GM21825 (cell line): ENCODE results near the gene KRT12.
"Not testable (repeated sequence)": the region's sequence is repeated elsewhere in the genome, so short reads cannot be mapped to it uniquely, and the experiment has no call there.

Experiments
- ATAC-seq: cut with Tn5 transposase; IDR thresholded peaks from one replicate; pipeline ENCODE4 v1.9.1; 2021; ENCODE audit warnings: mild to moderate bottlenecking, moderate library complexity; ENCODE audit not compliant: unreplicated experiment

Gene KRT12

DNA sequence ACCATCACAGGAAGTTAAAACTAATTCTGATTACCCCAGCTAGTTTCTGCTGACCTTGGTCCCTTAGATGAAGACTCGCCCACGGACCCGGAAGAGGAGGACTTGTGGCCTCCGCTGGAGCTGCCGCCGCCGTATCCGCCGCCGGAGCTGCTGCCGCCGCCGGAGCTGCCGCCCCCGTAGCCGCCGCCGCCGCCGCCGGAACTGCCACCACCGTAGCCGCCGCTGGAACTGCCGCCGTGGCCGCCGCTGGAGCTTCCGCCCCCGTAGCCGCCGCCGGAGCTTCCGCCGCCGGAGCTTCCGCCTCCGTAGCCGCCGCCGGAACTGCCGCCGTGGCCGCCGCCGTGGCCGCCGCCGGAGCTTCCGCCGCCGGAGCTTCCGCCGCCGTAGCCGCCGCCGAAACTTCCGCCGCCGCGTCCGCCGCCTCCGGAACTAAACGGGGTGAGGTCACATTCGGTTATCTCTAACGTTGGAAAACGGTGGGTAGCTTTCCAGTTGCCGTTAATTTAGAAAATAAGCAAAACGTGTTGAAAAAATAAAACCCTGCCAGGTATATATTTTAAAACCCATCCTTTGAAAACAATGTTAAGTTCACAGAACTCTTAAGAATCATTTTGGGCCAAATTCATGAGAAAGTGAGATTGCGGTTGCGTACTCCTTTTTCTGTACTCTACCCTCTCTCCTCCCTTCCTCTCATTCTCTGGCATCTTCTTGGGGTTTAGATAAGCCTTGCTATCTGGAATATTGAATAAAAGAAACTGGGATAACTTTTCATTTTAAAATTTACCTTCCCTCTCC is 48.1 kb downstream of the KRT12 start:
- peak; percentile 72 for ATAC-seq

DNA sequence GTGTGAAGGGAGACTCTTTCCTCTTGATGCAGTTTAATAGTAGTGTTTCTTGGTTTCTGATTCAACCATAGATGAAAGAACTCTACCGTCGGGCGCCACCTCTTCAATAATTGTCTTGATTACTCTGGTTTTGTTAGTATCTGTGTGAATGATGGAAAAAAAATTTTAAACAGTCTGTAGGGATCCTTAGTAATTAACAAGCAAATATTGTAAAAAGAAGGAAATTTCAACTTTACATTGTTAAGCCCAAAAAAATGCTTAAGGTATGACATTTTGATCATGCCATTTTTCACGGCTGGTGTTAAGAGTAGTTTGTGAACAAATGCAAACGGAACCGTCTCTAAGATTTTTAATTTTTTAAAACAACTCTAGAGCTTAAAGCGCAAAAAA is 48.7 kb downstream of the KRT12 start:
- ATAC-seq = no peak

DNA sequence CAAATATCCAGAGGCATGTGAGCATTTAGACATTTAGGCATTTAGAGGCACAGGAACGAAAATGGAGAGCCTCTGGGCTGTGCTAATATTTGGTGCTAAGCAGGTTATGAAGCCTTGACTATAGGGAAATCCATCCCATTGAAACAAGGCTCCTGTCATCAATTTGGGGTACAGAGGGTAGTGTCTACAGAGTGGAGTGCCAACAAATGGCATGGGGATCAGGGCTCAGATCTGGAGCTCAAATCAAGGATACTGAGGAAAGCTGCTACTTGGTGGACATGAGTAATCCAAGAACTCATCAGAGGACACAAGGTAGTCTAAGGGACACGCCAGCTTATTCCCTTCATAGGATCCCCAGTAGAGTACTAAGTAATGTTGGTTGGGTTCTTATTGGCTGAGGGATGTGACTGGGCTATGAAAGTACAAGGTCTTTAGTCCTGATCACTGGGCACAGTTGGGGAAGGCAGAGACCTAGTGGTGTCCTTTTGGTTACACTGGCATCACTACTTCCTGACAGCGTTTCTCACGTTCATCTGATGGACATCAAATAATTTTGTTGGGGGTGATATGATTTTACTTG is 49.8 kb downstream of the KRT12 start:
- no peak for ATAC-seq

DNA sequence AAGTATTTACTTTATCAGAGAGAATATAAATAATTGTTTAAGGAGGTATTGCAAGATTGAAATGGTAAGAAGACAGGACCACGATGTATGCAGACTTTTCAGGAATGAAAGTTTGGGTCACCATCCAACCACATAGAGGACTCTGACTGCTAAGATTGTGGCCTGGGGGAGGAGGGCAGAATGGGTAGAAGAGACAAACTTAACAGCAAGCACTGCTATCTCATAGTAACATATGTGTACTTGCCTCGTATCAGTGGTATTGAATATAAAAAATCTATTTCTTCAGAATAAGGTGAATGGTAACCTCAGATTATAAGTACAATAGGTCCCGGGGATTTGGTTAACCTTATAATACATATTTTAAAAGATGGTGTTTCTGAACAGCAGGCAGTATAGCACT is 50.5 kb downstream of the KRT12 start:
- ATAC-seq = no peak

DNA sequence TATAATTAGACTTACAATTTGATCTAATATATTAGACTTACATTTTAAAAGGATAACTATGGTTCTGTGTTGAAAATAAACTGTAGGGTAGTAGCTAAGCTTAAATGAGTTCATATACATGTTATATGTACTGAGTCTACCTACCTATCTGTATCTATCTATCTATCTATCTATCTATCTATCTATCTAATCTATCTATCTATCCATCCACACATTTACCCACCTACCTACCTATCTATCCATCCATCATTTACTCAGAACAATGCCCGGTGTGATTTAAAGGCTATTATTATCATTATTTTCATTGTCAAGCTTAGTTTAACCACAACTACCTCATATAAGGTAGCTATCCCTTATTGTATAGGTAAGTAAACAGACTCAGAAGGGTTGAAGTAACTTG is 51.6 kb downstream of the KRT12 start:
- no peak for ATAC-seq

DNA sequence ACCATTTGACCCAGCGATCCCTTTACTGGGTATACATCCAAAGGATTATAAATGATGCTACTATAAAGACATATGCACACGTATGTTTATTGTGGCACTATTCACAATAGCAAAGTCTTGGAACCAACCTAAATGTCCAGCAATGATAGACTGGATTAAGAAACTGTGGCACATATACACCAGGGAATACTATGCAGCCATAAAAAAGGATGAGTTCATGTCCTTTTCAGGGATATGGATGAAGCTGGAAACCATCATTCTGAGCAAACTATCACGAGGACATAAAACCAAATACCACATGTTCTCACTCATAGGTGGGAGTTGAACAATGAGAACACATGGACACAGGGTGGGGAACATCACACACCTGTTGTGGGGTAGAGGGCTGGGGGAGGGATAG is 52.4 kb downstream of the KRT12 start:
- ATAC-seq = not testable (repeated sequence)

DNA sequence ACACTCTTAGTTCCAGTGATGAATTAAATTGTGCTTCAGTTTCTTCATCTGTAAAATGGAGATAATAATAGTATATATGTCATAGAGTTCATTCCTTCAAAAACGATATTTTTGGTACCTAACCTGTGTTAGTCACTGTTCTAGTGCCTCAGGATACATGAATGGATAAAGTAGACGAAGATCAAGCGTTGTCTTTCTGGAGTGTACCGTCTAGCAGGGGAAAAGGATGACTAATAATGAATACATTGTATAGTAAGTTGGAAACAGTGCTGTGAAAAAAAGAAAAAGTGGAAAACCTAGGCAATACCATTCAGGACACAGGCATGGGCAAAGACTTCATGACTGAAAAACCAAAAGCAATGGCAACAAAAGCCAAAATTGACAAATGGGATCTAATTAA is 53.2 kb downstream of the KRT12 start:
- ATAC-seq = no peak

DNA sequence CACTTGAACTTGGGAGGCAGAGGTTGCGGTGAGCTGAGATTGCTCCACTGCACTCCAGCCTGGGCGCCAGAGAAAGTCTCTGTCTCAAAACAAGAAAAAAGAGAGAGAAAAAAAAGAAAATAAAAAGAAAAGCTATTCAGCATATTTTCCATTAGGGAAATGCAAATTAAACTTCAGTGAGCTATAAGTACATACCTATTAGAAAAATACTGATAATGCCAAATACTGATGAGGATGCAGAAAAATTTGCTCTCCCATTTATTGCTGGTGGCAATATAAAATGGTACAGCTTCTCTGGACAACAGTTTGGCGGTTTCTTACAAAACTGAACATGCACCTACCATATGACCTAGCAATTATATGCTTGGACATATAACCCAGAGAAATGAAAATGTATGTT is 54.4 kb downstream of the KRT12 start:
- no peak for ATAC-seq
